AG09319 (cell line): ENCODE data around the gene TMEM59L.

Source experiments
- DNase-seq: peaks from one replicate; pipeline ENCODE4 v3.0.0-alpha.2; 2010; ENCODE audit warnings: low read depth; ENCODE audit errors: extremely low read depth
- CTCF ChIP-seq: IDR thresholded peaks from 2 replicates; pipeline ENCODE4 v1.5.1; 2011; ENCODE audit warnings: low read depth, mild to moderate bottlenecking, inconsistent platforms, low read length, moderate library complexity

The TMEM59L gene

GRCh38 chr19:18646535-18647370 is 34.1 kb downstream of the TMEM59L start:
- TF ChIP-seq CTCF = no peak
- no peak for DNase-seq

- TF ChIP-seq CTCF = no peak
- DNase-seq = no peak
These were observed 34.7 kb downstream of the TMEM59L start for GRCh38 chr19:18647371-18647767.

GRCh38 chr19:18647807-18648206 is 35.1 kb downstream of the TMEM59L start:
- no peak for TF ChIP-seq CTCF
- DNase-seq = no peak

- no peak for TF ChIP-seq CTCF
- DNase-seq = no peak
These were observed 36.3 kb downstream of the TMEM59L start for GRCh38 chr19:18648973-18649315.

- TF ChIP-seq CTCF = no peak
- no peak for DNase-seq
These were observed 36.8 kb downstream of the TMEM59L start for GRCh38 chr19:18649371-18650020.

GRCh38 chr19:18650021-18650390 is 37.3 kb downstream of the TMEM59L start:
- no peak for TF ChIP-seq CTCF
- DNase-seq = no peak

GRCh38 chr19:18650468-18651041 is 37.9 kb downstream of the TMEM59L start:
- DNase-seq = peak; percentile 84

More at GRCh38 chr19:18650468-18651041, 37.9 kb downstream of the TMEM59L start:
- no peak for TF ChIP-seq CTCF
